OCI-LY1 (cell line): ENCODE data around the gene MRPS27.

Experiments used
- CTCF ChIP-seq: fragments of 200-600 bp; sonication (generic), shearing (Covaris generic); IDR thresholded peaks from 2 replicates; pipeline ENCODE4 v1.5.1; 2017; ENCODE audit warnings: mild to moderate bottlenecking, antibody characterized with exemption, low read length, moderate library complexity, mixed read lengths
- EZH2 ChIP-seq: fragments of 200-600 bp; sonication (generic), shearing (Covaris generic); IDR thresholded peaks from 2 replicates; pipeline ENCODE4 v1.8.0; 2017; ENCODE audit warnings: borderline replicate concordance, mixed run types, mild to moderate bottlenecking, antibody characterized with exemption, low read length, moderate library complexity, mixed read lengths

GRCh38 chr5:72282878-72283277 lies 37.2 kb downstream of the MRPS27 start:
- TF ChIP-seq CTCF (no peak), EZH2 (no peak)
